ENCODE results near the gene EXO5. TPM values are rescaled to one million over a fixed set of nuclear protein-coding genes. Genes with fewer than 3 reads are reported as not detected.
A peak's percentile ranks its signal among the peaks of the same experiment; 100 is the strongest.

The EXO5 gene
- total and polyA plus RNA-seq, 2 of the 13 experiments (the other 11 are each of a cell fraction or from before 2014, with no cell fraction given): 9.9 to 20.5 TPM

DNA sequence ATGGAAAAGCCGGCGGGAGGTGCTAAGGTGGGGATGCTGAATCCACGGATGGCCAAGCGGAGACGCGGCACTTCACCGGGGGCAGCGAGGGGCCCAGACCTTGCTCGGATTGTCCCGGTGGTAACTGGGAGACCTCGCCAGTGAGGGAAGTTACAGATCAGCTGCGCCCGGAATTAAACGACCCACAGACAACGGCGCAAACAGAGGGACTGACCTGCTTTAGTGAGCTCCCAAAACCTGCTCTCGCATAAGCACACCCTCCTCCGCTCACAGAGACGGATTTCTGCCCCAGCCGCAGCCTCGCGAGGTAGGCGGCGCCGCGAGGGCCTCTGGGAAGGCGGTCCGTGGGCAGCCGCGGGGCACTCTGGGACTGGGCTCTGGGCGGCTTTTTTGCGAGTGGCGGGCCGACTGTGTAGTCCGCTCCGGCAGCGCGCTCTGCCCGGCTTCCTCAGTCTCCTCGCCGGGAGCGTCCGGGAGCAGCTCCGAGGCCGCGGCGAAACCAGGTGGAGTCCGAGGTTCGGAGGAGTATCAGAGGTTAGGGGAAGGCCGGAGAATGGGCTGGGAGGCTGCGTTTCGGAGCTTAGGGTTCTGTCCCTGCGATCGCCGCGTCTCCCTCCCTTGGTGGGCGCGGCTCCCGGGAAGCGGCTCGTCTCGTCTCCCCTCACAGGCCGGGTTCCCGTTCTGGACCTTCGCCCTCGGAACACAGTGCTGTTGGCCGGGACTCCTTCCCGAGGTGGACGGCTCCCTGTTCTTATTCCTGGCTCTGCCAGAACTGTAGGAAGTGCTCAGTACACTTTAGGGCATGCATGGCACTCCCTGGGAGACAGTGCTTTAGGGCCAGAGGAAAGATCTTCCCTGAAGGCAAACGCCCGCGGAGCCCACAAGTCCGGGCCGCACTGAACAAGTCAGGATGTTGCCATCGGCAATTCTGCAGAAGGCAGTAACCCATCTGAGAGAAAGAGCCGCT is at the start of gene EXO5 (continued):
- TF ChIP-seq, protein P1, sequence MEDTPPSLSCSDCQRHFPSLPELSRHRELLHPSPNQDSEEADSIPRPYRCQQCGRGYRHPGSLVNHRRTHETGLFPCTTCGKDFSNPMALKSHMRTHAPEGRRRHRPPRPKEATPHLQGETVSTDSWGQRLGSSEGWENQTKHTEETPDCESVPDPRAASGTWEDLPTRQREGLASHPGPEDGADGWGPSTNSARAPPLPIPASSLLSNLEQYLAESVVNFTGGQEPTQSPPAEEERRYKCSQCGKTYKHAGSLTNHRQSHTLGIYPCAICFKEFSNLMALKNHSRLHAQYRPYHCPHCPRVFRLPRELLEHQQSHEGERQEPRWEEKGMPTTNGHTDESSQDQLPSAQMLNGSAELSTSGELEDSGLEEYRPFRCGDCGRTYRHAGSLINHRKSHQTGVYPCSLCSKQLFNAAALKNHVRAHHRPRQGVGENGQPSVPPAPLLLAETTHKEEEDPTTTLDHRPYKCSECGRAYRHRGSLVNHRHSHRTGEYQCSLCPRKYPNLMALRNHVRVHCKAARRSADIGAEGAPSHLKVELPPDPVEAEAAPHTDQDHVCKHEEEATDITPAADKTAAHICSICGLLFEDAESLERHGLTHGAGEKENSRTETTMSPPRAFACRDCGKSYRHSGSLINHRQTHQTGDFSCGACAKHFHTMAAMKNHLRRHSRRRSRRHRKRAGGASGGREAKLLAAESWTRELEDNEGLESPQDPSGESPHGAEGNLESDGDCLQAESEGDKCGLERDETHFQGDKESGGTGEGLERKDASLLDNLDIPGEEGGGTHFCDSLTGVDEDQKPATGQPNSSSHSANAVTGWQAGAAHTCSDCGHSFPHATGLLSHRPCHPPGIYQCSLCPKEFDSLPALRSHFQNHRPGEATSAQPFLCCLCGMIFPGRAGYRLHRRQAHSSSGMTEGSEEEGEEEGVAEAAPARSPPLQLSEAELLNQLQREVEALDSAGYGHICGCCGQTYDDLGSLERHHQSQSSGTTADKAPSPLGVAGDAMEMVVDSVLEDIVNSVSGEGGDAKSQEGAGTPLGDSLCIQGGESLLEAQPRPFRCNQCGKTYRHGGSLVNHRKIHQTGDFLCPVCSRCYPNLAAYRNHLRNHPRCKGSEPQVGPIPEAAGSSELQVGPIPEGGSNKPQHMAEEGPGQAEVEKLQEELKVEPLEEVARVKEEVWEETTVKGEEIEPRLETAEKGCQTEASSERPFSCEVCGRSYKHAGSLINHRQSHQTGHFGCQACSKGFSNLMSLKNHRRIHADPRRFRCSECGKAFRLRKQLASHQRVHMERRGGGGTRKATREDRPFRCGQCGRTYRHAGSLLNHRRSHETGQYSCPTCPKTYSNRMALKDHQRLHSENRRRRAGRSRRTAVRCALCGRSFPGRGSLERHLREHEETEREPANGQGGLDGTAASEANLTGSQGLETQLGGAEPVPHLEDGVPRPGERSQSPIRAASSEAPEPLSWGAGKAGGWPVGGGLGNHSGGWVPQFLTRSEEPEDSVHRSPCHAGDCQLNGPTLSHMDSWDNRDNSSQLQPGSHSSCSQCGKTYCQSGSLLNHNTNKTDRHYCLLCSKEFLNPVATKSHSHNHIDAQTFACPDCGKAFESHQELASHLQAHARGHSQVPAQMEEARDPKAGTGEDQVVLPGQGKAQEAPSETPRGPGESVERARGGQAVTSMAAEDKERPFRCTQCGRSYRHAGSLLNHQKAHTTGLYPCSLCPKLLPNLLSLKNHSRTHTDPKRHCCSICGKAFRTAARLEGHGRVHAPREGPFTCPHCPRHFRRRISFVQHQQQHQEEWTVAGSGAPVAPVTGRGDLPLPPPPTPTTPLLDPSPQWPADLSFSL (CRISPR knock-in tag; IDR thresholded peaks at IDR 0.05): no peak
- TF ChIP-seq AKAP8 (CRISPR knock-in tag; IDR thresholded peaks at IDR 0.05) (0 out of 2 replicates have a peak, but pooled peaks have one; percentile 23), PRMT3 (CRISPR knock-in tag; IDR thresholded peaks at IDR 0.05; ENCODE audit: borderline replicate concordance, low read depth) (no peak), YEATS4 (CRISPR knock-in tag; IDR thresholded peaks at IDR 0.05; ENCODE audit: borderline replicate concordance) (peak; percentile 89; the same call in 1 of the 2 replicates), ZBTB1 (CRISPR knock-in tag; IDR thresholded peaks at IDR 0.05; ENCODE audit: borderline replicate concordance) (no peak), CREB1 (IDR thresholded peaks at IDR 0.05) (no peak), CREB1 (CRISPR knock-in tag; IDR thresholded peaks at IDR 0.05) (peak; percentile 79), ZNF235 (CRISPR knock-in tag; IDR thresholded peaks at IDR 0.05; ENCODE audit: borderline replicate concordance) (peak; percentile 94; the same call in 1 of the 2 replicates), ATM (IDR thresholded peaks at IDR 0.05; ENCODE audit: borderline replicate concordance) (no peak), CCDC6 (CRISPR knock-in tag; IDR thresholded peaks at IDR 0.05) (no peak), ELF1 (CRISPR knock-in tag; IDR thresholded peaks at IDR 0.05) (peak; percentile 51), ZNF616 (CRISPR knock-in tag; IDR thresholded peaks at IDR 0.05; ENCODE audit: low read depth) (no peak), ZFP36L2 (CRISPR knock-in tag; IDR thresholded peaks at IDR 0.05) (no peak), SIX1 (CRISPR knock-in tag; IDR thresholded peaks at IDR 0.05; ENCODE audit: borderline replicate concordance) (no peak), ZFYVE20 (CRISPR knock-in tag; IDR thresholded peaks at IDR 0.05; ENCODE audit: borderline replicate concordance, low read depth) (no peak), IRF2 (CRISPR knock-in tag; IDR thresholded peaks at IDR 0.05) (peak; percentile 56; the same call in 1 of the 2 replicates), KDM4B (CRISPR knock-in tag; IDR thresholded peaks at IDR 0.05) (0 out of 2 replicates have a peak, but pooled peaks have one; percentile 57)
- TF ChIP-seq, protein P2, sequence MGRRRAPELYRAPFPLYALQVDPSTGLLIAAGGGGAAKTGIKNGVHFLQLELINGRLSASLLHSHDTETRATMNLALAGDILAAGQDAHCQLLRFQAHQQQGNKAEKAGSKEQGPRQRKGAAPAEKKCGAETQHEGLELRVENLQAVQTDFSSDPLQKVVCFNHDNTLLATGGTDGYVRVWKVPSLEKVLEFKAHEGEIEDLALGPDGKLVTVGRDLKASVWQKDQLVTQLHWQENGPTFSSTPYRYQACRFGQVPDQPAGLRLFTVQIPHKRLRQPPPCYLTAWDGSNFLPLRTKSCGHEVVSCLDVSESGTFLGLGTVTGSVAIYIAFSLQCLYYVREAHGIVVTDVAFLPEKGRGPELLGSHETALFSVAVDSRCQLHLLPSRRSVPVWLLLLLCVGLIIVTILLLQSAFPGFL (CRISPR knock-in tag; IDR thresholded peaks at IDR 0.05): no peak
- TF ChIP-seq, protein P3, sequence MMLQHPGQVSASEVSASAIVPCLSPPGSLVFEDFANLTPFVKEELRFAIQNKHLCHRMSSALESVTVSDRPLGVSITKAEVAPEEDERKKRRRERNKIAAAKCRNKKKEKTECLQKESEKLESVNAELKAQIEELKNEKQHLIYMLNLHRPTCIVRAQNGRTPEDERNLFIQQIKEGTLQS (CRISPR knock-in tag; IDR thresholded peaks at IDR 0.05): no peak
- TF ChIP-seq, protein P4, sequence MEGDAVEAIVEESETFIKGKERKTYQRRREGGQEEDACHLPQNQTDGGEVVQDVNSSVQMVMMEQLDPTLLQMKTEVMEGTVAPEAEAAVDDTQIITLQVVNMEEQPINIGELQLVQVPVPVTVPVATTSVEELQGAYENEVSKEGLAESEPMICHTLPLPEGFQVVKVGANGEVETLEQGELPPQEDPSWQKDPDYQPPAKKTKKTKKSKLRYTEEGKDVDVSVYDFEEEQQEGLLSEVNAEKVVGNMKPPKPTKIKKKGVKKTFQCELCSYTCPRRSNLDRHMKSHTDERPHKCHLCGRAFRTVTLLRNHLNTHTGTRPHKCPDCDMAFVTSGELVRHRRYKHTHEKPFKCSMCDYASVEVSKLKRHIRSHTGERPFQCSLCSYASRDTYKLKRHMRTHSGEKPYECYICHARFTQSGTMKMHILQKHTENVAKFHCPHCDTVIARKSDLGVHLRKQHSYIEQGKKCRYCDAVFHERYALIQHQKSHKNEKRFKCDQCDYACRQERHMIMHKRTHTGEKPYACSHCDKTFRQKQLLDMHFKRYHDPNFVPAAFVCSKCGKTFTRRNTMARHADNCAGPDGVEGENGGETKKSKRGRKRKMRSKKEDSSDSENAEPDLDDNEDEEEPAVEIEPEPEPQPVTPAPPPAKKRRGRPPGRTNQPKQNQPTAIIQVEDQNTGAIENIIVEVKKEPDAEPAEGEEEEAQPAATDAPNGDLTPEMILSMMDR (CRISPR knock-in tag; IDR thresholded peaks at IDR 0.05): no peak; the same call in 1 of the 2 replicates
